Skeletal muscle cell (primary cell): Measurements from ENCODE around the gene PMP22.
A peak's percentile ranks its signal among the peaks of the same experiment; 100 is the strongest.

Experiments used
- DNase-seq: peaks from one replicate; pipeline ENCODE4 v3.0.0-alpha.2; 2010; ENCODE audit warnings: low read depth
- H3K4me3 ChIP-seq: 2 replicates; pipeline ENCODE4 v1.5.1; 2011; ENCODE audit warnings: low read depth, mild to moderate bottlenecking, control low read depth, low read length, moderate library complexity

PMP22 gene

DNA sequence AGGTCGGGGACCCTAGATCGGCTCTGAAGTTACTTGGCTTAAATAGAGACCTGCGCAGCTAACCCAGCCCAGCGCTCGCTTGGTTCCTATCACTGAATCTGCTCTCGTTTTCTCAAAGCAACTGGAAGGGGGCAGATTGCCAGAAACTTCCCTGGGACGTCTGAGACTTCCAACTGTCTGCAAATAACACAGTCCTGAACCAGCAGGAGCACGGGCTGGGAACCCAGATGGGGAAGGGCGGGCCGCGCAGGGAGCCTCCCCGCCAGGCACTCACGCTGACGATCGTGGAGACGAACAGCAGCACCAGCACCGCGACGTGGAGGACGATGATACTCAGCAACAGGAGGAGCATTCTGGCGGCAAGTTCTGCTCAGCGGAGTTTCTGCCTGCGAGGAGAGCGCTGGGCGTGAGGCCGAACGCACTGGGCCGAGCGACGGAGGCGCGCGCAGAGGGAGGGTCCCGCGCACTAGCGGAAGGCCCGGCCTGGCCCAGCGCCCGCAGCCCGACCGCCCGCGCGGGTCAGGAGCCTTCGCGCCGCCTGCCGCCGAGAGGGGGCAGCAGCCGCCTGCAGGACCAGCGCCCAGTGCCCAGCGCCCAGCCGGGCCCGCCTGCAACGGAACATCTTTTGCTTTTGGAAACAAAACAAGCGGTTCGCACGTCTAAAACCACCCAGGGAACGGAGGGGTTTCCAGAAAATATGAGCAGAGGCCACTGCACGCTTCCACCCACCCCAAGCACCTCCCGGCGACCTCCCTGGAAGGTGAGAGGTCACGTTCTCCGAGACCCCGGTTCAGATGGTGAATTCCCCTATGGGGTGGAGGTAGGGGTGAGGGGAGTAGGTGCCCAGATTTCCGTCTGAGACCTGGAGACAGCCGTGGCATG is 4.5 kb downstream of the PMP22 start:
- H3K4me3 ChIP-seq: peak overlapping the region; percentile 63
- peak; percentile 62 for DNase-seq

DNA sequence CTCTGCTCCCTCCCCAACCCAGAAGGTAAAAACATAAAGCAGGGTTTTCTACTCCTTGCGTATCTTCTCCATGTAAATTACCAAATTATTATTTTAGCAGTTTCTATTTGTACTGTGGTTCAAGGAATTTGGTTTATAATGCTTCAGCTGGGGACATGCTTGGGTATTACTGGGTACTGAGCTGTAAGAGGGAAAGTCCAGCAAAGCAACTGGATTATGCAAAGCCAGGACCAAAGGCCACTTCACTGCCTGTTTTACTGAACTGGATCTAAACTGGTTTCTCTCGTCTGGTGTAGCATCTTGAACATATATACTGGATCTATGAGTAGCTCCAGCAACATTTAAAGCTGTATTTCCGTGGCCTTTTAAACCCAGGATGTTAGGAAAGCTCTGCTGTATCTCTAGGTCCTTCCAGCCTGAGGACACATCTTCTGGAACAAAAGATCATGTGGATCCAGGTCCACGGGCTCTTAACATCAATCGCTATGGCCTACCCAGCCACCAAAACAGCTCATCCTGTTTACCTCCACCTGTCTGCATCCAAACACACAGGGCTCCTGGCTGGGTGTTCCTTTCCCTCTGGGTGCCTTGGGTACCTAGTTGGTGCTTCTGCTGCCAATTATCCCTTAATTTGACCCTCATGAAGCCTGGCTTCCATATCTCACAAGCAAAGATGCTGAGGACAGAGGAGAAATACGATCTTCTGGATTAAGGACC is 7.2 kb downstream of the PMP22 start:
- no peak overlapping the region for H3K4me3 ChIP-seq
- DNase-seq: no peak

DNA sequence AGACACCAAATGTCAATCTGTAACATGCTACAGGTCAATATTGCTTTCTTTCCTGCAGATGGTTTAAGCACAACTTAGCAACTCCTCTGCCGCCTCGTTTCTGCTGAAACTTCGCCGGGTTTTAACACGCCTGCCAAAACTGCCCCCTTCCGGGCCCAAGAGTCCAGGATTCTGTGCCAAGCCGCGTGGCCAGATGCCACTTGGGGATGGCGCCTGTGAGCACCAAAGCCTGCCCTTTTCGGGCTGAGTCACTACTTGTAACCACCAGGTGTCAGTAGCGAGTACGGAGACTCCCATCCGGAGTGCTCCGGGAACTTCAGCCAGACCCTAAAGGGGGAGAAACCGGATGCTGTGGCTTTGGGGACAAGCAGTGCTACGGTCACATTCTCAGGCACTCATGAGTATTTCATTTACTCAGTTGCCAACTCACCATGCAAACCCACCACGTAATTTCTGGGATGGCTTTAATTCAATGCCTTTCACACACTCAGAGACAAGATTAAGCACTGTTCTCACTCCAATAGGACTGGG is 7.8 kb downstream of the PMP22 start:
- no peak for DNase-seq

DNA sequence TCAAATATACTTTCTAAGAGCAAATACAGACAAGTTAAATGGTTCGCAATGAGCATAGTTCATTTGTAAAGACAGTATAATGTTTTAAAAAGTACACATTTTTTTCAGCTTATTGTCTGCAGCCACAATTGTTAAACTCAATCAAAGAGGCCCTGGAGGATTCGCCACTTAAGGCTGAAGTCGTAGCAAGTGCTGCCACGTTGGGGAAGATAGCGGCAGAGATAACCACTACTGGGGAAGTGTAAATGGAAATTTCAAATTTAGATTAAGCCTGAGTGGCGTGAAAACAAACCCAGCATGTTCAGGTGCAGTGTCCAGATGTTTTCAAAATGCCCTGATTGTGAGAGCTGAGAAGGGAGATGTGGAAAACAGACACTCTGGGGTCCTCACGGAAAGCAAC is 8.4 kb downstream of the PMP22 start:
- DNase-seq: no peak
- H3K4me3 ChIP-seq: no peak overlapping the region

More for the DNA sequence above, 7.8 kb downstream of the PMP22 start:
- H3K4me3 ChIP-seq: no peak overlapping the region

DNA sequence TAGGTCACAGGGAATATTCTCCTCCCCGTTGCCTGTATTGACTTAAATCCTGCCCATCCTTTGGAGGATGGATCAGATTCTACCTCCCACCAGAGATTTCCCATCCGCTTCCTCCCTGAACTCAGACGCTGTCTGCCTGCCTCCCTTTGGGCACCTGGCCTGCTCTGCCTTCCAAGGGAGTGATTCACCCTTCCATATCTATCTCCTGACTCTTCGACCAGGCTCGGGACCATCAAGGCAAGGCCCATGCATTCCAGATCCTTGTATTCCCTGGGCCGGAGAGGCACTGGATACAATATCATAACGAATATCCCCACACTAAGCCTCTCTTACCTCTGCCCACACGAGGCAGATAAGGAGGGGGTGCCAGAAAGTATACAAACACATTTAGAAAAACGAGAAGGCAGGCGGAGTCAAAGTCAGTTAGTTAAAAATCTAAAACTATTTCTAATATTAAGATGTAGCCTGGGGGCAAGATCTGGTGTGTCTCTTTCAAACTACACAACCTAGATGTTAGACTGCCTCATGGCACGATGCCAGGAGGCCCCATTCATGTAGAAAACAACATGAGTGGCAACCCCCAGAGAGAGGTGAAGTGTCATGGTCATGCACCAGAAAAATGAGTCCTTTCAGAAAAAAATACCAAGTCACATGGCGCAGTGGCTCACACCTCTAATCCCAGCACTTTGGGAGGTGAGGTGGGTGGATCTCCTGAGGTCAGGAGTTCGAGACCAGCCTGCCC is 9.2 kb downstream of the PMP22 start:
- DNase-seq: no peak

DNA sequence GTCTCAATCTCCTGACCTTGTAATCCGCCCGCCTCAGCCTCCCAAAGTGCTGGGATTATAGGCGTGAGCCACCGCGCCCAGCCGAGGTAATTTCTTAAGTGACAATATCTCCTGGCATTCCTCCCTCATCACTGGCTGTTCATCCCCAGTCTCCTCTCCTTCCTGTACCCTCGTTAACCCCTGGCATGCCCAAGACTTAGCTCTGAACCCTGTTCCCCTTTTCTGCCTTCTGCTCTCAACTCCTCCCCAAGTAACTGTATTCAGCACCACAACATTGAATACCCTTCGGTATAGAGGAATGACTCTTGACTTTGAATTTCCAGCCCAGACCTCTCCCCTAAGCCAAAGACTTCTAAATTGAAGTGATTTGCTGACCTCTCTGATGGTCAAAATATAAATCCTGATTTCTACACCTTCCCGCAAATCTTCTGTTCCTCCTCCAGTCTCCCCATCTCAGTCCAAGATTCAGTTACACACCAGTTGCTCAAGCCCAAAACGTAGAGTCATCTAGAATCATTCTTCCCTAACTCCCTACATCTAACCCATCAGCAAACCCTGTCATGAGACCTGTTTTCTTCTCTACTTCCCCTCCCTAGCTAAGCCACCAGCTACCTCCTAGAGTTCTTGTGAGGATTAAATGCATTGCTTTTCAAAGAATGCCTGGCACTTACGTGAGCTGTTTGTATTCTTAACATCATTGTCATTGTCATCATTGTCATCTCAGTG is 14.8 kb downstream of the PMP22 start:
- no peak for DNase-seq
- H3K4me3 ChIP-seq: no peak overlapping the region

More for the DNA sequence above, 9.2 kb downstream of the PMP22 start:
- no peak overlapping the region for H3K4me3 ChIP-seq

DNA sequence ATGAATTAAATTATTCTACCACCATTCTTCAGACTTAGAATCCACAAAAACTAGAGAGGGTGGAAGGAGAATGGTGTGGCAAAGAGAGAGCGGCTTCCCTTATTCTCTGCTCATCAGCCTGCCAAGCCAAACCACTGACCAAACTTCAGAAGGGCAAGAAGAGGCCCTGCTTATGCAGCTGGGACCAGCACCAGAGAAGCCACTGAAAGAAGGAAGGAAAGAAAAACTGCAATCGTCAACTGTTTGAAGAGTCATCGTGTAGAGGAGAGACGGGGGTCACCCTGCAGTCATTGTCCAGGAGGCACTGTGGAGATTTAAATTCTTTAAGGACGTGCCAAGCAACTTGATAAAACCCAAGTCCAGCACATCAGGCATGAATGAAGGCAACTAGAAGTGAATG is 15.6 kb downstream of the PMP22 start:
- no peak for DNase-seq

DNA sequence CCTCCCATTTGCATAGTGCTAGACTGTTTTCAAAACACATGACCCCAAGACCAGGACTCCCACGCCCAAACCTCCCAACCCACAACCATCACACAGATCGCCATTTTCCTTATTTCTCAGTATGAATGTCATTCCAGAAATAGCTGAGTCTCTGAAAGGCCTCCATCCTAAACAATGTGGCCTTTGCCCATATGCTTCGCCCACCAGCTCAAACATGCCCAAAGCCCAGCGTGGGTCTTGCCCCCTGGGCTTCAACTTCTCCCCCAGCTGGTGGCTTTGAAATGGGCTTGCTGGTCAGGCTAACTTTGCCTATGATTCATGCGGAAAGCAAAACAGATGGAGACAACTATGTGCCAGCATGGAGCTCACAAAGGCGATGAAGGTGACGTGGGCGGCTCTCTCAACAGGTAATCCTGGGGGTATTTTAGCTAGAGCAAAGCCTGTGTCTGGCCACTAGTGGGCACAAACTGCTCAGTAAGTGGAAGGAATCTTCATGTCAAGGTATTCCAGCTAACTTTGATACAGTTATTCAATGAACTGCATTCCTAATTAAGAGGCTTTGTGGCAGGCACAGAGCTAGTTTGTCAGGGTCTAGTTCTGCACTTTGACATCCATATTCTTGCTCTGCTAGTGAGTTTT is 17.1 kb downstream of the PMP22 start:
- H3K4me3 ChIP-seq: no peak overlapping the region
- DNase-seq: no peak

More for the DNA sequence above, 15.6 kb downstream of the PMP22 start:
- no peak overlapping the region for H3K4me3 ChIP-seq

DNA sequence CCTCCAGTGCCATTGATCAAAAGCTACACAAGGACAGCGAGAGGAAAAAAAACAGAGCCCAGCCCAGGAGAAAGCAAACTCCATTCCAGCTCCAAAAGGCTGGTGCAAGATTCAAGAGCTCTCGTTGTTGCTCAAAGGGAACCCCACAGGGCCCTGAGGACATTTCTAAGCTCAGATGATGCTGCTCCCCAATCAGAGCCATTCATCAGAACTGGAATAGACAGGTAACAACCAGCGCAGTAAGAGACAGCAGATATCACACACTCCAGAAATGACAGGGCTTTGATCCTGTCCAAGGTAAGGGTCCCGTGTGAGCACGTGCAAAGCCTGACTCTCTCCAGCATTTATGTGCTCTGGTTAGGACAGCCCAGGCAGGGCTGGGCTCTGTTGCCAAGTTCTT is 20.1 kb downstream of the PMP22 start:
- no peak for DNase-seq
- H3K4me3 ChIP-seq: no peak overlapping the region

DNA sequence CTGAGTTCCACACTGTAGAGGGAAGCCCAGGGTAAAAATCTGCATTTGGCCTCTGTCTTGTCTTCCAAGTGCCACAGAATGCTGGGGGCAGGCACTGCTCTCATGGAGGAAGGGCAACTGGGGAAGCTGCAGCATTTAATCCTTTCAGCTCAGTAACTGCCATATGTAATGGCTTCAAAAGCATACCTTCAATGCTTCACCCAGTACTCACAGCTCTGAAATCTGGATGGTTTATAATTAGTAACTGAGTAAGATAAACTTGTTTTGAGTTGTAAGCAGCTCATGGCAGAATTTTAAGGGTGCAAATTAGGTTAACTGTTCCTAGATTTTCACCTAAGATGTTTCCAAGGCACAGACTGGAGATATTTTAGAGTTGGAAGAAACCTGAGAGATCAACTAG is 24.5 kb downstream of the PMP22 start:
- no peak overlapping the region for H3K4me3 ChIP-seq
- no peak for DNase-seq

DNA sequence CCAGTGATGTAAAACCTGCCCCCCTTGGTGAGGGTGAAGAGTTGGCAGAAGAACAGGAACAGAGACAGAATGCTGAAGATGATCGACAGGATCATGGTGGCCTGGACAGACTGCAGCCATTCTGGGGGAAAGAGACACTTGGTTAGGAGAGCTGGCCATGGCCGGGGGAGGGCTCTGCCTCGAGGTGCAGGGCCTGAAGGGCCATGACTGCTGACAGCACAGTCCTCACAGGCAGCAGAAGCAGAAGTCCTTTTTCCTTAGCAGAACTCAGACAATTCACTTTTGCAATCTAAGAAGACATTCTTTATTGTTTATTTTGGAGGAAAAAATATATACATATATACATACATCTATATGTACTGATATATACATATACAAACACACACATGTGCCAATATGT is 25.6 kb downstream of the PMP22 start:
- no peak overlapping the region for H3K4me3 ChIP-seq
- DNase-seq: no peak

DNA sequence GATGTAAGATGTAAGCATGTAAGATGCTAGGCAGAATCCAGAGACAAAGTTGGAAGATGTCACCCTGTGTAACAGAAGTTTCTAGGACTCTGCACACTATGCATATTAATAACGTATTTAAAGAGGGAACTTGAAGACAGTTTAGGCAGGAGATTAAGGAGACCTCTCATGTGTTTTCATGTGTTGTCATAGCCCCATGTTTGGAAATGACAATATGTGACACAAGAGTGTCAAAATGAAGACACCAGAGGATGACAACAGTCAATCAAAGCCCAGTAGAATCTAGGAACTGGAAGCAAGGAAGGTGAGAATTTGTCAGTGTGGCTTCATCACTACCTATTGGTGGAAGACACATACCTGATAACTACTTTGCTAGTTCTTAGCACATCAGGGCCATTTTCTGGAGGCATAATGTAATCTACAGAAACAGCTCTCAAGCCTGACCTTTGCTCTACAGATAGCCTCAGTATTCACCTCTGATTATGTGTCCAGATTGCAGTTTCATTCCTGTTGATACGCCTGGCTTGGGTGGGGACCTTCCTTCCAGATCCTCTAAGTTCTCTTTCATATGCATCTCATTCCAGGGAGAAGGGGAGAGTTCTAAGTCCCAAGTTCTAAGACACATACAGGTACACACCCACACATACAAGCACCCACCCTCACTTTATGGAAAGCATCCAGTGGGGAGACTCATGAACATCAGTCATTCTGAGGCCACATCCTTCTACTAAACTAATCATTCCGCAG is 26.3 kb downstream of the PMP22 start:
- no peak overlapping the region for H3K4me3 ChIP-seq
- no peak for DNase-seq

DNA sequence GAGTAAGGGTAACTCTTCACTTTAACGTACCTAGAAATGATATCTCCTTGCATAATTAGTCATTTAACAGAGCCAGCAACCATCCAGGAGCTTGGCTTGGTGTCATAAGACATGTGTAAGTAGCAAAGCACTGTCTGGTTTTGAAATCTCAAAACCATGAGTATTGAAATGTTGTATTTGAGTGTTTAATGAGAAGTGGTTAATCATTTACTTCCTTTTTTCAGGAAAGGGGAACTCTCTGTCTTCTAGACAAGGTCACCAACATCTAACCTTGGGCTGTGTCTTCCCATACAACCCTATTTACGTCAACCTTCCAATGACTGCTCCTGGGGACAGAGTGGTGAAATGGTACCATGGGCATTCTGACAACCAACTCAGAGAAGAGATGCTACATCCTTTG is 27.1 kb downstream of the PMP22 start:
- H3K4me3 ChIP-seq: no peak overlapping the region
- no peak for DNase-seq

DNA sequence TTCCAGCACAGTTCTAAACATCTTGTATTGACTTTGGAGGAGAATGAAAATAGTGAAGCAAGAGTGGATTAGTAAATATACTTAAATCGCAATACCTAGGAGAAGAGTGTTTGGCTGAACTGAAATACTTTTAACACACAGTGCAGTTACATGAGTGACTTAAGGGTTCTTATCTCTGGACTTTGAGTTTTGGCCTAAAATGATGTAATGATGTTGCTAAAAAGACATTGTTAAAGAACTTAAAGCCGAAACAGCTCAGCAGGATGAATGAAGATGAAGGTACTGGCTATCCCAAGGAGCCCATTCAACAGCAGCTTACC is 28.1 kb downstream of the PMP22 start:
- no peak overlapping the region for H3K4me3 ChIP-seq
- no peak for DNase-seq

DNA sequence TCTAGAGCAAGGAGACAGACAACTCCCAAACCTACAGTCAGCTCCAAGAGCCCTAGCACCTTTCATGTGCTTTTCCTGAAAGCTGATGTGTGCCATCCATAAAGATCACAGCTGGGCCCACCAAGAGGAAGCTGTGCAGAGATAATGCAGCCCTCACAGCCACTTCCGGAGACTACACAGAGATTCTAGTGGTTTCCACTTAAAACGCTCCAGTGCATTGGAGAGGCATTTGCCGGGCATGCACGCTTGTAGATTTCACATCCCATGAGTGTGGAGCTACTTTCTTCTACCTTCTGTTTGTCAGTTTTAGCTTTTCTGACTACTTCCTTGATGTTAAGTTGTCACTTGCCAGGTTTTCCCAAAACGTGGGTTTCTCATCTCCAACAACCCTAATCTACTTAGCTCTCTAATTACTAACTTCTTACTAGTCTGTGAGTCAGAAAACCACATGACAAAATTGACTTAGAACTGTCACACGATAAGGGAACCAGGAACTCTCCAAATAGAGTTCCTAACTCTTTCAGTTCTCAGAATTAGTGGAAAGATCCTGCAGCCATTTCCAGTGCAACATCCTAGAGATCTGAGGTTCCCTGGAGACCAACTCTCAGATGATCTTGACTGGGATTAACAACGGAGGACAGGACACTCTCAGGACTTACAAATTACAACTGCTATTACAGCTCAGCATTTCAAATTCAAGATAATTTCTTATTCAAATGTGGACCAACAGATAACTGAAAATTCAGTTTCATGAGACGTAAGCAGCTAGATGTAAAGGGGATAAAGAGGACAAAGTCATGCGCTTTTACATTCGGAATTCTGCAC is 28.6 kb downstream of the PMP22 start:
- no peak overlapping the region for H3K4me3 ChIP-seq
- no peak for DNase-seq

DNA sequence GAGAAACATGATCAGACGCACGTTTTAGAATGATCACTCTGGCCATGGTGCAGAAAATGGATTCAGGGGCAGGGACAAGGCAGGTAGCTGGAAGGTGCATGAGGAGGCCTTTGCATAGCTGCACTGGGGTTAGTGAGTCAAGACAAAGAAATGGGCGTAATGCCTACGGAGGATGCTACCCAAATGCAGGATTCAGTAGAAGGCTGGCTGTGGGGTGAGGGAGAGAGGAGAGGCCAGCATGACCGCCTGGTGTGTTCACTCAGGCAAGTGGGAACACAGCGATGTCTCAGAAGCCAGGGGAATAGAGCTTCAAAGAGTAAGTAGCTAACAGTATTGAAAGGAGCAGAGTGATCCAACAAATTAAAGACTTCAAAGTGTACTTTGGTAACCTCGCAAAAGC is 31.2 kb downstream of the PMP22 start:
- no peak overlapping the region for H3K4me3 ChIP-seq
- DNase-seq: no peak

DNA sequence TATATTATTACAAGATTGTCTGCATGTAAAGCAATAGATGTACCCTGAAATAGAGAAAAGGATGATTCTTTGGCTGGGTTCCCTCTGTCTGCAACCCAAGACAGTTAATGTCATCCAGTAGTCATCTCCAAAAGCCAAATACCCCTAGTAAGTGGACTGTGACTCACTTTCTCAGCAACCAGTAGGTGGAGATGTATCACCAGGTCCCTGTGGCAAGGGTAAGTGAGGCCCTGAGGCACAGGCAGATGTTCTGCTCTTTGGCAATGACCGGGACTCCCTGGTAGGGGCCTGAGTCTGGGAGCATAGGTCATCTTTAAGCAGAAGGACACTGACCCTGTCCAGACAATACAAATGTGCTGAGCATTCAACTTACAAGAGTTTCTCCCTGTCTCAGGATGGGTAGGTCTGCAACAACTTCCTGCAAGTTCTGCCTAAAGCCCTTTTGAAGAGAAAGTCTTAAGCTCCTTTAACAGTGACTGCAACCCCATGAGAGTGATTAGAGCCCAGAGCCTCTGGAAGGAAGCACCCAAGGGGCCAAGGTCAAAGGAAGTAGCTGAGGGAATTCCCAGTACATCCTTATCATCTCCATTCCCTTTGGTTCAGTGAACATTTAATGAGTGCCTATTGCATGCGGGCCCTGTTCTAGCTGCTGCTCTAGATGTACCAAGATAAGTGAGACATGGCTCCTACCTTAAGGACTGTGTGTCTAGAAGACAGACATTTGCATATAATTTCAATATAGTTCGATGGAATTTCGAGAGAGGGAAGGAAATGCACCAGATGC is 31.9 kb downstream of the PMP22 start:
- no peak overlapping the region for H3K4me3 ChIP-seq
- peak; percentile 26 for DNase-seq
